ENCODE results near the gene MRTFB. TPM values are rescaled to one million over a fixed set of nuclear protein-coding genes. Genes with fewer than 3 reads are reported as not detected.
"Not testable (repeated sequence)": the region's sequence is repeated elsewhere in the genome, so short reads cannot be mapped to it uniquely, and the experiment has no call there.

The MRTFB gene
- total RNA-seq, 2 experiments from 2014 or later, result 8.2 to 8.4 TPM

- H3K27ac Mint-ChIP-seq, result no peak overlapping the region
- CTCF ChIA-PET, result interaction anchor here (0.6 kb wide), 2 partner anchors 11 to 624 kb away, joined by 3 to 5 read pairs; no protein-coding TSS in a partner anchor
- H3K27me3 Mint-ChIP-seq (ENCODE audit: low read depth), result no peaks in the 10 kb centered on the region
- intact Hi-C loops (cut with micrococcal nuclease), result no loop called here
- DNase-seq, result no peak
- H3K9me3 Mint-ChIP-seq, result no peaks in the 10 kb centered on the region
- no peaks in the 10 kb centered on the region for H3K4me1 Mint-ChIP-seq (ENCODE audit: low read depth)
- peaks cover 2% of the 10 kb centered on the region for H3K36me3 Mint-ChIP-seq (ENCODE audit: low read depth)
- no peak overlapping the region for H3K4me3 Mint-ChIP-seq
Observed at GRCh38 chr16:14155572-14156190, 84.6 kb downstream of the MRTFB start.

GRCh38 chr16:14164916-14165662 lies 94.0 kb downstream of the MRTFB start:
- CTCF ChIA-PET, result no interaction called here
- Mint-ChIP-seq H3K36me3 (ENCODE audit: low read depth) (no peaks in the 10 kb centered on the region), H3K9me3 (no peaks in the 10 kb centered on the region), H3K4me1 (ENCODE audit: low read depth) (peaks cover 20% of the 10 kb centered on the region), H3K27ac (no peak overlapping the region), H3K4me3 (no peak overlapping the region), H3K27me3 (ENCODE audit: low read depth) (no peaks in the 10 kb centered on the region)
- intact Hi-C loops (cut with micrococcal nuclease), result loop anchor here (2.0 kb wide), 1 partner anchor 28 kb away; no protein-coding TSS in a partner anchor
- DNase-seq, result no peak

DNA sequence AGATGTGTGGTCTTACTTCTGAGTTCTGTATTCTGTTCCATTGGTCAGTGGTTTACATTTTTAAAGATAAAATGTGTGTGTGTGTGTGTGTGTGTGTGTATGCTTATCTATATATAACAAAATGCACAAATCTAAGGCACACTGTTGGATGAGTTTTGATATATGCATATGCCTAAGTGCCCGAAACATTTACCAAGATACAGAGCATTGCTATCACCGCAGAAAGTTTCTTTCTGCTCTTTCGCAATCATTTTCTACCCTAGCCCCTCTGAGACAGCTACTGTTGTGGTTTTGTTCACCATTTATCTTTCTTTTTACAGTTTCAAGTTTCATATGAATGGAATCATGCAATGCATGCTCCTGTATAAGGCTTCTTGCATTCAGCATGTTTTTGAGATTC lies 97.0 kb downstream of the MRTFB start:
- H3K36me3 Mint-ChIP-seq (ENCODE audit: low read depth), result peaks cover 15% of the 10 kb centered on the region
- CTCF ChIA-PET, result interaction anchor here (1.0 kb wide), 1 partner anchor 11 kb away, joined by 4 read pairs; no protein-coding TSS in a partner anchor
- peaks cover 10% of the 10 kb centered on the region for H3K9me3 Mint-ChIP-seq
- DNase-seq, result no peak
- intact Hi-C loops (cut with micrococcal nuclease), result no loop called here
- H3K27ac Mint-ChIP-seq, result no peak overlapping the region
- H3K27me3 Mint-ChIP-seq (ENCODE audit: low read depth), result no peaks in the 10 kb centered on the region
- H3K4me3 Mint-ChIP-seq, result no peak overlapping the region
- peaks cover 20% of the 10 kb centered on the region for H3K4me1 Mint-ChIP-seq (ENCODE audit: low read depth)

DNA sequence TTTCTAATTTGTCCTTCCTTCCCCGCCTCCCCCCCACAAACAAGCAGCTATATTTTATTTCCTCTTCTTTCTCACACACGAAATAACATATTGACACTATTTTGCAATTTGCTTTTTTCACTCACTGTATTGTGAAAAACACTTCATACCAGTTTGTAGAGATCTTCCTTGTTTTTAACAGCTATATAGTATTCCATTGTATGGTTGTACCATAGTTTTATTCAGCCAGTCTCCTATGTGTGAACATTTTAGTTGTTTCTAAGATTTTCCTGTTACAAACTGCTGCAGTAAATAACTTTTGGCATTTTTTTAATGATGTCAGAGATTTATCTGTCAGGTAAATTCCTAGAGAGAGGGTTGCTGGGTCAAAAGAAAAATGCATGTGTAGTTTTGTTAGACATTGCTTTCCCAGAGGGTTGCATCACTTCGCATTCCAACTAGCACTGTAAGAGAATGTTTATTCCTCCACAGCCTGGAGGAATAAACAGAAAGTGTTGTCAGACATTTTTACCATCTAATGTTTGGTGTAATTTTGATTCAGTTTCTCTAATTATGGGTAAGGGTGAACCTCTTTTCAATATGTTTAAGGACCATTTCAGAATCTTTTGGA lies 101.2 kb downstream of the MRTFB start:
- no peak for DNase-seq
- CTCF ChIA-PET, result interaction anchor here (0.6 kb wide), 1 partner anchor 1328 kb away, joined by 4 read pairs; no protein-coding TSS in a partner anchor
- intact Hi-C loops (cut with micrococcal nuclease), result no loop called here
- Mint-ChIP-seq H3K4me3 (no peak overlapping the region), H3K36me3 (ENCODE audit: low read depth) (peaks cover 18% of the 10 kb centered on the region), H3K4me1 (ENCODE audit: low read depth) (peaks cover 7% of the 10 kb centered on the region), H3K27ac (no peak overlapping the region), H3K27me3 (ENCODE audit: low read depth) (no peaks in the 10 kb centered on the region), H3K9me3 (peaks cover 13% of the 10 kb centered on the region)

- DNase-seq, result no peak
- H3K36me3 Mint-ChIP-seq (ENCODE audit: low read depth), result peaks cover 18% of the 10 kb centered on the region
- no peaks in the 10 kb centered on the region for H3K27me3 Mint-ChIP-seq (ENCODE audit: low read depth)
- CTCF ChIA-PET, result no interaction called here
- H3K9me3 Mint-ChIP-seq, result peaks cover 13% of the 10 kb centered on the region
- no peak overlapping the region for H3K27ac Mint-ChIP-seq
- H3K4me3 Mint-ChIP-seq, result no peak overlapping the region
- H3K4me1 Mint-ChIP-seq (ENCODE audit: low read depth), result no peaks in the 10 kb centered on the region
- intact Hi-C loops (cut with micrococcal nuclease), result no loop called here
Observed at GRCh38 chr16:14175086-14175485, 104.0 kb downstream of the MRTFB start.

DNA sequence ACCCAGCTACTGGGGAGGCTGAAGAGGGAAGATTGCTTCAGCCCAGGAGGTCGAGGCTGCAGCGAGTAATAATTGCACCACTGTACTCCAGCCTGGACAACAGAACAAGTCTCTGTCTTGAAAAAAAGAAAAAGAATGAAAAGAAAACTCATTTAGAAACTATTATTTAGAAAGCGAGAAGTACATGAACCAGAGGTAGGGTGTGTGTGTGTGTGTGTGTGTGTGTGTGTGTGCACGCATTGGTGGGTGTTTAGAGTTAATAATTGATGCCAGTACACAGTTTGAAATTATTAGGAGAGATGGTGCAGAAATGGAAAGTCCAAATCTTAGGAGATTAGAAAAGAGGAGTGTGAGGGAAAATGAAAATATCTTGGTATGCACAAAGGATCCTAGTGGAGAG lies 106.6 kb downstream of the MRTFB start:
- Mint-ChIP-seq H3K36me3 (ENCODE audit: low read depth) (peaks cover 7% of the 10 kb centered on the region), H3K9me3 (peaks cover 7% of the 10 kb centered on the region), H3K27ac (no peak overlapping the region), H3K4me3 (no peak overlapping the region), H3K27me3 (ENCODE audit: low read depth) (no peaks in the 10 kb centered on the region), H3K4me1 (ENCODE audit: low read depth) (no peaks in the 10 kb centered on the region)
- intact Hi-C loops (cut with micrococcal nuclease), result no loop called here
- DNase-seq, result no peak
- CTCF ChIA-PET, result no interaction called here

- Mint-ChIP-seq H3K4me1 (ENCODE audit: low read depth) (no peaks in the 10 kb centered on the region), H3K27me3 (ENCODE audit: low read depth) (no peaks in the 10 kb centered on the region), H3K27ac (no peak overlapping the region), H3K9me3 (peaks cover under 1% of the 10 kb centered on the region), H3K4me3 (no peak overlapping the region), H3K36me3 (ENCODE audit: low read depth) (peaks cover under 1% of the 10 kb centered on the region)
- no peak for DNase-seq
- intact Hi-C loops (cut with micrococcal nuclease), result no loop called here
- CTCF ChIA-PET, result no interaction called here
Observed at GRCh38 chr16:14179116-14179515, 108.0 kb downstream of the MRTFB start.

DNA sequence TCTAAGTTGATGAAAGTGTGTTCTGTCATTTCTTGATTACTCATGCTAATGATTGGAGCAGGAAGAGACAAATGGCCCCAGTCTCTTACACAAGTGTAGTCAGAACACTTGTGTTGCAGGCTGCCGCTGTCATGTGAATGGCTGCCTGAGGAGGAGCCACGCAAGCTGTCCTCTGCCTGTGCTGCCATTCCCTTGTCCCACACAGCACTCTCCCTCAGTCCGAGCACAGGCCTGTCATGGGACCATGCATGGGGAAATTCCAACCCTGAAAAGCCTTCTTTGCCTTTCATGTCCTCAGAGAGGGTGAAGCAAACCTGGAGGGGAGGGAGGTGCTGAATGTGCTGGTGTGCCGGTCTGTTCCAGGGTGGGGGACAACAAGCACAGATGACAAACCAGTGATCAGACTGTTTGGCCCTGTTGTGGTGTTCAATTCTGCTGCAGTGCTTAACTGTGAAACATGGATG lies 109.4 kb downstream of the MRTFB start:
- peaks cover 5% of the 10 kb centered on the region for H3K4me1 Mint-ChIP-seq (ENCODE audit: low read depth)
- CTCF ChIA-PET, result no interaction called here
- peak; percentile 7 for DNase-seq
- no peaks in the 10 kb centered on the region for H3K36me3 Mint-ChIP-seq (ENCODE audit: low read depth)
- intact Hi-C loops (cut with micrococcal nuclease), result no loop called here
- H3K27ac Mint-ChIP-seq, result no peak overlapping the region
- no peaks in the 10 kb centered on the region for H3K27me3 Mint-ChIP-seq (ENCODE audit: low read depth)
- H3K9me3 Mint-ChIP-seq, result no peaks in the 10 kb centered on the region
- no peak overlapping the region for H3K4me3 Mint-ChIP-seq

GRCh38 chr16:14181371-14182050 lies 110.4 kb downstream of the MRTFB start:
- Mint-ChIP-seq H3K27ac (no peak overlapping the region), H3K4me3 (no peak overlapping the region), H3K27me3 (ENCODE audit: low read depth) (no peaks in the 10 kb centered on the region), H3K9me3 (no peaks in the 10 kb centered on the region), H3K36me3 (ENCODE audit: low read depth) (no peaks in the 10 kb centered on the region), H3K4me1 (ENCODE audit: low read depth) (peaks cover 14% of the 10 kb centered on the region)
- DNase-seq, result no peak
- intact Hi-C loops (cut with micrococcal nuclease), result no loop called here
- CTCF ChIA-PET, result no interaction called here

- no peak for DNase-seq
- no peaks in the 10 kb centered on the region for H3K36me3 Mint-ChIP-seq (ENCODE audit: low read depth)
- no peak overlapping the region for H3K4me3 Mint-ChIP-seq
- CTCF ChIA-PET, result no interaction called here
- peaks cover 18% of the 10 kb centered on the region for H3K4me1 Mint-ChIP-seq (ENCODE audit: low read depth)
- H3K27ac Mint-ChIP-seq, result no peak overlapping the region
- no peaks in the 10 kb centered on the region for H3K9me3 Mint-ChIP-seq
- no peaks in the 10 kb centered on the region for H3K27me3 Mint-ChIP-seq (ENCODE audit: low read depth)
- intact Hi-C loops (cut with micrococcal nuclease), result no loop called here
Observed at GRCh38 chr16:14182999-14183398, 111.9 kb downstream of the MRTFB start.

GRCh38 chr16:14183962-14184361 lies 112.8 kb downstream of the MRTFB start:
- H3K27me3 Mint-ChIP-seq (ENCODE audit: low read depth); intact Hi-C loops (cut with micrococcal nuclease); H3K27ac Mint-ChIP-seq; DNase-seq; H3K4me3 Mint-ChIP-seq; H3K9me3 Mint-ChIP-seq; H3K36me3 Mint-ChIP-seq (ENCODE audit: low read depth): not testable (repeated sequence)
- CTCF ChIA-PET, result interaction anchor here (0.6 to 0.7 kb wide), 2 partner anchors 14 to 224 kb away, joined by 3 to 5 read pairs; no protein-coding TSS in a partner anchor
- H3K4me1 Mint-ChIP-seq (ENCODE audit: low read depth), result peaks cover 18% of the 10 kb centered on the region
